GM10266 (cell line): ENCODE measurements around the gene AFF3.

Source experiments
- DNase-seq: peaks from one replicate; pipeline ENCODE4 v3.0.0; 2012; ENCODE audit errors: extremely low spot score
- TF ChIP-seq, protein P1 (sequence below): IDR thresholded peaks from 2 replicates; pipeline ENCODE4 v1.5.1; 2012; ENCODE audit warnings: mild to moderate bottlenecking, low read depth; ENCODE audit not compliant: control insufficient read depth, insufficient read depth; ENCODE audit errors: missing control alignments

Gene AFF3

DNA sequence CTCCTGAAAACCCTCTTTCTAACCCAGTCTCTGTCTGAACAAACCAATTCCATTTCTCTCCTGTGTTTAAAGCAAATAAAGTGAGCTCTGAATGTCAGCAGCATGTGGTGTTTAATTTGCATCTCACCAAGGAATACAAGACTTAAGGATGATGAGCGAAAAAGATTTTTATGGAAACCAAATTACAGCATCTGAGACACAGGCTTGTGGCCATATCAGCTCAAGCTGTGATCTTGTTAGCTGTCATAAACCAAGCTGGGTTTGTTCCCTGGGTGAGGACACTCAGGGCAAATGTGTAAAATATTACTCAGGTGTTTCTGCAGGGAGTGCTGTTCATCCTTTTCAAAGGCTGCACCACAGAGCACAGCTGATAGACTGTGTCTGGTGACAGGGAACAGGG, 523.2 kb downstream of the AFF3 start:
- TF ChIP-seq, protein P1, sequence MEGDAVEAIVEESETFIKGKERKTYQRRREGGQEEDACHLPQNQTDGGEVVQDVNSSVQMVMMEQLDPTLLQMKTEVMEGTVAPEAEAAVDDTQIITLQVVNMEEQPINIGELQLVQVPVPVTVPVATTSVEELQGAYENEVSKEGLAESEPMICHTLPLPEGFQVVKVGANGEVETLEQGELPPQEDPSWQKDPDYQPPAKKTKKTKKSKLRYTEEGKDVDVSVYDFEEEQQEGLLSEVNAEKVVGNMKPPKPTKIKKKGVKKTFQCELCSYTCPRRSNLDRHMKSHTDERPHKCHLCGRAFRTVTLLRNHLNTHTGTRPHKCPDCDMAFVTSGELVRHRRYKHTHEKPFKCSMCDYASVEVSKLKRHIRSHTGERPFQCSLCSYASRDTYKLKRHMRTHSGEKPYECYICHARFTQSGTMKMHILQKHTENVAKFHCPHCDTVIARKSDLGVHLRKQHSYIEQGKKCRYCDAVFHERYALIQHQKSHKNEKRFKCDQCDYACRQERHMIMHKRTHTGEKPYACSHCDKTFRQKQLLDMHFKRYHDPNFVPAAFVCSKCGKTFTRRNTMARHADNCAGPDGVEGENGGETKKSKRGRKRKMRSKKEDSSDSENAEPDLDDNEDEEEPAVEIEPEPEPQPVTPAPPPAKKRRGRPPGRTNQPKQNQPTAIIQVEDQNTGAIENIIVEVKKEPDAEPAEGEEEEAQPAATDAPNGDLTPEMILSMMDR, result no peak
- DNase-seq, result no peak

DNA sequence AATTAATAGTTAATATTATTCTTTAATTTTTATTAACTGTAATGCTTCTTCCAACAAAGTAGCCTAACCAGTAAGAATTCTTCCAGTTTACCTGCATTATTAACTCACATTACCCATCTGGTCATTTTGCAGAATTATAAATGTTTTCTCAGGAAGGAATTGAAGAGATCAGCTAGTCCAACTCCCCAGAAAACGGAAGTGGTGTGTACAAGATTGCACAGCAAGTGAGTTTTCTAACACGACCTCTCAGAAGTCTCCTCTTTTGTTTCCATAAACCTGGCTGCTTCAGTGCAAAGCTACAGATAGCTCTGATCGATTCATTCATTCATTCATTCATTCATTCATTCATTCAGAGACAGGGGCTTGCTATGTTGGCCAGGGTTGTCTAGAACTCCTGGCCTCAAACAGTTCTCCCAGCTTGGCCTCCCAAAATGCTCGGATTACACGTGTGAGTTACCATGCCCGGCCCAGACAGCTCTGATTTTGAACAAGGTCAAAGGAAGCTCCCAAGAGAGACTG, 523.8 kb downstream of the AFF3 start:
- TF ChIP-seq, protein P1, result no peak
- no peak for DNase-seq

DNA sequence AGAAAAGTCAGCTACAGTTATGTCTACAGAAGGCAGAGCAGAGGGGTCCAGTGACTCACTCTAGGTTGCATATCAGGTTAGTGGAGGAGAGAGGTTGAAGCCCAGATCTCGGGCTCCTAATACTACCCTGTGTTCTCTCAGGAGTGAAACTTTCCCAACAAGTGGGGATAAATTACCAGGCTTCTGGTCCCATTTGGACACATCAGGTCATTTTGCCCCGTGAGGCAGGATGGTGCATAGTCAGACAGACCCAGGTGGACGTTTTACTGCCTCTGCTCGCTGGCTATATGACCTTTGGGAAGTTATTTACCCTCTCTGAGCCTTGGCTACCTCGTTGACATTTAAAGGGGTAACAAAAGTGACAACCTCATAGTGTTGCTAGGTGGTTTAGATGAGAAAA, 524.6 kb downstream of the AFF3 start:
- TF ChIP-seq, protein P1, result no peak
- DNase-seq, result no peak

DNA sequence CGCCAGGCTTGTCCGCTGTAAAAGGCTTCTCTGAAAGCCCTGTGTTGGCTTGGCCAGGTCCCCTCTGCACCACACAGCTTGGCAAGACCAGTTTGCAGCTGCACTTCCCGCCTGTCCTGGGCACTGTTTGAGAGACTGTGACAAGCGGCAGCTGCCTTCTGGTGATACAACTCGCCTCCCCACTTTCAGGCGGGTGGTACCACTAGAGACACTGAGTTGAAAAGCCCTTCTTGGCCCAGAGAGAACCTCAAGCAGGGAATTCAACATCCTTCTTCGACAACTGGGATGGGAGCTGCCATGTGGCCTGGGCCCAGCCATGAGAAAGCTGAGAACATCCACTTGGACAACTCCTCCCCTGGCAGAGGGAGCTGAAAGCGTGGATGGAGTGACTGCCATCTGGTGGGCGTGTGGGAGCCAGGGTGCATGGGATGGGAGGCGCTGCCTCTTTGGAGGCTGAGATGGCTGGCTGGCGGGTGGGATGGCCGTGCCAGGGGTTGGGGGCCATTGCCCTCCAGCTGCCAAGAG, 527.1 kb downstream of the AFF3 start:
- DNase-seq, result no peak
- TF ChIP-seq, protein P1, result peak; percentile 13

DNA sequence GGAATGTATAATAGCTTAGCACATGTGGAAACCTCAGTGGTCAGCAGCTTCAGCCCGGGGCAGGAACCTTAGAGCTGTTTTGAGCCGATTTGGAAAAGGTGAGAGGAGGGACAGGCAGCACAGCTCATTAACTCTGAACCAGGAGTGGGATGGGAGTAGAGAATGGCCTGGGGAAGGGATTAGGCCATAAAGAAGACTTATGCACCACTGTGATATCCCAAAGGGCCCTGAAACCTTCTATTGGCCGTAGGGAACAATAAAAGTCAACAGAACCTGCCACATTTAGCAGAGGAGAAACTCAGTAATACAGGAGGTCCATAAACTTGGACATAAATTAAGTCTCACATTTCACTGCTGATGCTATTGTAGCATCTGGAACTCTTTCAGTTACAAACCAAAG, 528.4 kb downstream of the AFF3 start:
- no peak for DNase-seq
- TF ChIP-seq, protein P1, result no peak

DNA sequence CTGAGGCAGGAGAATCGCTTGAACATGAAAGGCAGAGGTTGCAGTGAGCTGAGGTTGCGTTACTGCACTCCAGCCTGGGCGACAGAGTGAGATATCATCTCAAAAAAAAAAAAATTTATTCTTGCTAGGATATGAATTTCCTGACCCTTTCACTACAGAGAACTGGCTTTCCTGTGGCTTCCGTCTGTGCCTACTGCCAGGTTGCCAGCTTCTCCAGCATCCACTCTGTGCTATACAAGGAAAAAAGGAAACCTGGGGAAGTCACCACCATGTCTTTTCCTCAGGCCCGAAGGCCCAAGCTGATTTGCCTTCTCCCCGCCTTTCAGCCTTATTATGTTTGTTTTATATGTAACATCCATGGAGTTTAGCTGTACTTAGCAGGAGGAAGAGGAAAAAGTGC, 530.6 kb downstream of the AFF3 start:
- TF ChIP-seq, protein P1, result no peak
- DNase-seq, result no peak

DNA sequence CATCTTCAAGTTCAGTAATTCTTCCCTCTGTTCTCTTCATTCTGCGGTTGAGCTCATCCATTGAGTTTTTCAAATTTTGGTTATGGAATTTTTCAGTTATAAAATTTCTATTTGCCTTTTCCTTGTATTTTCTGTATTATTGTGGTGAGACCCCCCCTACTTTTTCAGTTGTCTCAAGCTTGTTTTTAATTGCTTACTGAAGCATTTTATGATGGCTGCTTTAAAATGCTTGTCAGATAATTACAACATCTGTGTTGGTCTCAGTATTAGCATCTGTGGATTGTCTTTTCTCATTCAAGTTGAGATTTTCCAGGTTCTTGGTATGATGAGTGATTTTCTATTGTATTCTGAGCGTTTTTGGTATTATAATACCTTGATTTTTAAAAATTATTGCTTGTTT, 531.4 kb downstream of the AFF3 start:
- no peak for DNase-seq
- TF ChIP-seq, protein P1, result no peak
